Esophagus squamous epithelium (tissue), 4 donors: ENCODE data around the gene RABEP2.

Experiments
- POLR2A ChIP-seq, 4 donors: fragments of 450-650 bp; IDR thresholded peaks; one replicate each; pipeline ENCODE4 v1.6.1; 2017; ENCODE audit warnings: antibody characterized with exemption in 4 of 4, mild to moderate bottlenecking in 4 of 4, moderate library complexity in 3 of 4
- TF ChIP-seq, protein P1 (sequence below), 6 experiments: fragments of 450-650 bp in 4 of 6; fragments of 200-600 bp in 2 of 6; sonication (generic) in 2 of 6; IDR thresholded peaks; one replicate each; pipeline ENCODE4 v1.5.1; 2016 to 2019; ENCODE audit warnings: antibody characterized with exemption in 6 of 6, mild to moderate bottlenecking in 4 of 6, moderate library complexity in 4 of 6

DNA sequence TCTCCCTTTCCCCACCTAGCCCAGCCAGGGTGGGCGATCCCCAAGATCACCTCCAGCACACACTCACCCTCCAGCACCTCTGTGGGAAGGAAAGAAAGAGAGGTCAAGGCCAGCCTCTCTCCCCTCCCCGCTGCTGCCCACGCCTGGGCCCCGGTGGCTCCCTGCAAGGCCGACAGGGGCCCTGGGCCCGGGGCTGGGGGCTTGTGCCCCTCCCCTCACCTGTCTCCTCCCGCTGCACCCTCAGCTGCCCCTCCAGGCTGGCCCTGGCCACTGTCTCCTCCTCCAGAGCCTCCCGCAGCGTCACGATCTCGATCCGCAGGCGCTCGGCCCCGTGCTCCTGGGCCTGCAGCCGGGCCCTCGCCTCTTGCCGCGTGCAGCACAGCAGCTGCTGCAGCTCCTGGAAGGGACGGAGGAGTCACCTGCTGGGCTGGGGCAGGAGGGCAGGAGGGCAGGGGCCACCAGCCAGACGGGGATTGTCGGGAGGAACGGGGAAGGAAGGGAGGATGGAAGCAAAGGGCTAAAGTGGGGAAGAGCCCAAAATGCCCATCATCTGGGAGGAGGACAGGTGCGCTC lies 19.2 kb downstream of the RABEP2 start:
- TF ChIP-seq, protein P1, sequence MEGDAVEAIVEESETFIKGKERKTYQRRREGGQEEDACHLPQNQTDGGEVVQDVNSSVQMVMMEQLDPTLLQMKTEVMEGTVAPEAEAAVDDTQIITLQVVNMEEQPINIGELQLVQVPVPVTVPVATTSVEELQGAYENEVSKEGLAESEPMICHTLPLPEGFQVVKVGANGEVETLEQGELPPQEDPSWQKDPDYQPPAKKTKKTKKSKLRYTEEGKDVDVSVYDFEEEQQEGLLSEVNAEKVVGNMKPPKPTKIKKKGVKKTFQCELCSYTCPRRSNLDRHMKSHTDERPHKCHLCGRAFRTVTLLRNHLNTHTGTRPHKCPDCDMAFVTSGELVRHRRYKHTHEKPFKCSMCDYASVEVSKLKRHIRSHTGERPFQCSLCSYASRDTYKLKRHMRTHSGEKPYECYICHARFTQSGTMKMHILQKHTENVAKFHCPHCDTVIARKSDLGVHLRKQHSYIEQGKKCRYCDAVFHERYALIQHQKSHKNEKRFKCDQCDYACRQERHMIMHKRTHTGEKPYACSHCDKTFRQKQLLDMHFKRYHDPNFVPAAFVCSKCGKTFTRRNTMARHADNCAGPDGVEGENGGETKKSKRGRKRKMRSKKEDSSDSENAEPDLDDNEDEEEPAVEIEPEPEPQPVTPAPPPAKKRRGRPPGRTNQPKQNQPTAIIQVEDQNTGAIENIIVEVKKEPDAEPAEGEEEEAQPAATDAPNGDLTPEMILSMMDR (IDR thresholded peaks at IDR 0.05), result no peak
- no peak for TF ChIP-seq POLR2A (IDR thresholded peaks at IDR 0.05)
